Karpas-422 (cell line): ENCODE results near the gene HIBADH. TPM values are rescaled to one million over a fixed set of nuclear protein-coding genes. Genes with fewer than 3 reads are reported as not detected.
"Not testable (repeated sequence)": the region's sequence is repeated elsewhere in the genome, so short reads cannot be mapped to it uniquely, and the experiment has no call there.

Source experiments
- DNase-seq: peaks from one replicate; pipeline ENCODE4 v3.0.0-alpha.2; 2015
- H2AFZ ChIP-seq: fragments of 200-600 bp; sonication (generic); 2 replicates; pipeline ENCODE4 v1.6.1; 2014; ENCODE audit warnings: antibody characterized with exemption, low read length, mixed read lengths
- H3K27ac ChIP-seq: fragments of 200-600 bp; sonication (generic); 2 replicates; pipeline ENCODE4 v1.5.1; 2014; ENCODE audit warnings: mild to moderate bottlenecking, low read length, moderate library complexity
- H3K27me3 ChIP-seq: fragments of 200-600 bp; sonication (generic); 2 replicates; pipeline ENCODE4 v1.6.1; 2014; ENCODE audit warnings: low read length, mixed read lengths
- H3K36me3 ChIP-seq: fragments of 200-600 bp; sonication (generic); 2 replicates; pipeline ENCODE4 v1.6.1; 2014; ENCODE audit warnings: low read length, mixed read lengths; ENCODE audit not compliant: insufficient read depth
- H3K4me1 ChIP-seq: fragments of 200-600 bp; sonication (generic); 2 replicates; pipeline ENCODE4 v1.6.1; 2014; ENCODE audit warnings: mild to moderate bottlenecking, low read length, mixed read lengths
- H3K4me2 ChIP-seq: fragments of 200-600 bp; sonication (generic); 2 replicates; pipeline ENCODE4 v1.6.1; 2014; ENCODE audit warnings: low read length, low read depth, mild to moderate bottlenecking; ENCODE audit not compliant: poor library complexity, severe bottlenecking
- H3K4me3 ChIP-seq: fragments of 200-600 bp; sonication (generic); 2 replicates; pipeline ENCODE4 v1.5.1; 2014; ENCODE audit warnings: mild to moderate bottlenecking, antibody characterized with exemption, low read length, mixed read lengths
- H3K79me2 ChIP-seq: fragments of 200-600 bp; sonication (generic); 2 replicates; pipeline ENCODE4 v1.6.1; 2014; ENCODE audit warnings: mild to moderate bottlenecking, low read length, mixed read lengths
- H3K9ac ChIP-seq: fragments of 200-600 bp; sonication (generic); 2 replicates; pipeline ENCODE4 v1.6.0; 2014; ENCODE audit warnings: low read length
- H3K9me2 ChIP-seq: fragments of 200-600 bp; sonication (generic), shearing (Covaris generic); replicated peaks from 2 replicates; pipeline ENCODE4 v1.6.0; 2014; ENCODE audit warnings: mild to moderate bottlenecking, low read length, moderate library complexity; ENCODE audit not compliant: insufficient read depth
- H3K9me3 ChIP-seq: fragments of 300-700, 200-600 bp; sonication (generic); 2 replicates; pipeline ENCODE4 v1.6.1; 2014; ENCODE audit warnings: low read length, mixed read lengths
- H4K20me1 ChIP-seq: fragments of 200-600 bp; sonication (generic); 2 replicates; pipeline ENCODE4 v1.6.1; 2014; ENCODE audit warnings: mild to moderate bottlenecking, antibody characterized with exemption, low read length, low read depth; ENCODE audit not compliant: insufficient read depth
- total RNA-seq: library from RNA; depleted of rRNA; stranded (reverse); fragments of >200 nt; shearing (Covaris generic); gene quantifications from 2 replicates; pipeline ENCODE4 v1.2.3, GENCODE V29; 2014; ENCODE audit warnings: low replicate concordance

HIBADH gene
- total RNA-seq, 1 experiment from 2014 or later, result 30.1 TPM

DNA sequence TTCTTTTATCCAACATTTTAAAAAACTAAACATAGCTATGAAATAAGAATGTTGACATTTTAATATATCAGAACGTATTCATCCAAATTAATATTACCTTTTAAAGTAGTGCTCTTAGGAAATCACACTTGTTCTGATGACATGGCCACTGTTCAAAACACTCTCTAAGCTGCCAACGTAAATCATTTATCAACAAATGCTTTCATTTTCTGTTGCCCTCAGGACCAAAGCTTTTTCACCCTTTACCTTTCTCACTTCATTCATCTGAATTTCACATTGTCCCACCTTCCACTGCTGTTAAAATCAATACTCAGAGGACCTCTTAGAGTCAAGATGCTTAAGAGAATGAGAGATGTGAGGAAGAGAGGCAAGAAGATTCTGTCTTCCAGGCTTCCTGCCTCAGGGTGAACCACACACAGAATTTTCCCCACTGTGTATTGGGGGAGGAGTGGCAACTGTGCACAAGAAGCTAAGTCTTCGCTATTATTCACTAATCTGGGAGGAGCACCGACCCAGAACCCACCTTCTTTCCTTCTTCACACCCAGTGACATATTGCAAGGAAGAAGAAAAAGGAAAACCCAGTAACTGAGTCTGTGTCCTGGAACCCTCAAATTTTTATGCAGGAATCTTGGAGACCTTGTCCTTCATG, 21.0 kb downstream of the HIBADH start:
- no peak for DNase-seq
- no peaks in the 10 kb centered on the region for H3K4me1 ChIP-seq

DNA sequence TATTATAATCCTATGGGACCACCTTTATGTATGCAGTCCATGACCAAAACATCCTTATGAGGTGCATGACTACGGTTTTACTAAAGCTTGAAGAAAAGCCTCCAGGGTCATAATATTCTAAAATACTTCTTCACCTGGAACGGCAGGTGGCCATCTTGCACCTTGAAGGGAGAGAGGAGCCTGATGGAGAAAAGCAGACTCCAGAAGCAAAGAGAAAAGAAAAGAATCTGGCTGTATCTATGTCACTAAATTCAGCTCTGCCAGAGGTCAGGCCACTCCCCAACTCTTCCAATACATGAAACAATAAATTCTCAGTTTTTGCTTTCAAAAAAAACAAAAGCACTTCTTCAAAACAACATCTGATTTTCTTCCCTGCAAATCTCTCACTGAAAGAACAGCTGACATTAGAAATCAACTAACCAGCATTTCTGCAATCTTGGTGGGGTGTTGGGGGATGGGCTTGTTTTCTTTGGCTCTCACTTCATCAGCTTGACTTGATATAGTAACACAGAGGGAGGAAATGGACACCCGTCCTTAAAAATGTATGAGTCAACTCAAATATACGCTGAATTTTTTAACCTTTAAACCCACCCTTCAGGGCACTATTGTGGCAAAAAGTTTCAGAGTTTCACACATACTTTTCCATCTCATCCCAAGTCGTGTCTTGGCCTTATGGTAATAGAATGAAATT, 21.7 kb downstream of the HIBADH start:
- no peak overlapping the region for H2AFZ ChIP-seq
- no peaks in the 10 kb centered on the region for H4K20me1 ChIP-seq
- no peaks in the 10 kb centered on the region for H3K9me2 ChIP-seq
- H3K27ac ChIP-seq, result no peak overlapping the region
- no peaks in the 10 kb centered on the region for H3K9me3 ChIP-seq
- H3K4me2 ChIP-seq, result no peak overlapping the region
- H3K27me3 ChIP-seq, result no peaks in the 10 kb centered on the region
- no peaks in the 10 kb centered on the region for H3K36me3 ChIP-seq
- DNase-seq, result no peak
- no peak overlapping the region for H3K9ac ChIP-seq
- H3K4me3 ChIP-seq, result no peak overlapping the region
- no peaks in the 10 kb centered on the region for H3K4me1 ChIP-seq
- no peaks in the 10 kb centered on the region for H3K79me2 ChIP-seq

More for the DNA sequence above, 21.0 kb downstream of the HIBADH start:
- Histone ChIP-seq H3K4me3 (no peak overlapping the region), H3K27ac (no peak overlapping the region), H3K9ac (no peak overlapping the region), H3K79me2 (no peaks in the 10 kb centered on the region), H3K9me3 (no peaks in the 10 kb centered on the region), H3K9me2 (no peaks in the 10 kb centered on the region), H4K20me1 (no peaks in the 10 kb centered on the region), H2AFZ (no peak overlapping the region), H3K27me3 (no peaks in the 10 kb centered on the region), H3K36me3 (no peaks in the 10 kb centered on the region), H3K4me2 (no peak overlapping the region)

DNA sequence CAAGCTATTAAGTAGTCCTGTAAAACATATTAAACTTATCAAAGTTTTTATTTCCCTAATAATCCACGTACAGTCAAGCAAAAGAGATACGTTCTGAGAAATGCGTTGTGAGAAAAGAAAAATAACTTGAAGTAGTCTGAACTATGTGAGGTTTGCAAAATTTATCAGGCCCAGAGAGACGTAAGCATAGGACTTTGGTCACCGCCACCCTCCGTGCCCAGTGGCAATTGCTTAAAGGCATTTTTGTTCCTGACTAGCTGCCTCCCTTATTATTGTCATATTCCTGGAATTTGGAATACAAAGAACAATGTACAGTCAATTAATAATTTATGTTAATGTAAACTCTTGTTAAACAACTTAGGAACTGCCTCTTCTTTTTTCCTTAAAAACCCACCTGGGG, 22.8 kb downstream of the HIBADH start:
- H3K27ac ChIP-seq, result no peak overlapping the region

DNA sequence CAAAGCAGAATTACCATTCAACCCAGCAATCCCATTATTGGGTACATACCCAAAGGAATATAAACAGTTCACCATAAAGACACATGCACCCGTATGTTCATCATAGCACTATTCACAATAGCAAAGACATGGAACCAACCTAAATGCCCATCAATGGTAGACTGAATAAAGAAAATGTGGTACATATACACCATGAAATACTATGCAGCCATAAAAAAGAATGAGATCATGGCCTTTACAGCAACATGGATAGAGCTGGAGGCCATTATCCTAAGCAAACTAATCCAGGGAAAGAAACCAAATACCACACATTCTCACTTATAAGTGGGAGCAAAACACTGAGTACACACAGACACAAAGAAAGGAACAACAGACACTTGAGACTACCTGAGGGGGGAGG, 23.6 kb downstream of the HIBADH start:
- DNase-seq, H3K4me2 ChIP-seq, H3K9me2 ChIP-seq, H2AFZ ChIP-seq, H3K27ac ChIP-seq, H3K27me3 ChIP-seq, H4K20me1 ChIP-seq, H3K9ac ChIP-seq, H3K79me2 ChIP-seq, H3K4me3 ChIP-seq, H3K36me3 ChIP-seq, H3K9me3 ChIP-seq, H3K4me1 ChIP-seq: not testable (repeated sequence)

More for the DNA sequence above, 22.8 kb downstream of the HIBADH start:
- Histone ChIP-seq H4K20me1 (no peaks in the 10 kb centered on the region), H3K79me2 (no peaks in the 10 kb centered on the region), H3K4me1 (no peaks in the 10 kb centered on the region), H3K9ac (no peak overlapping the region), H3K4me3 (no peak overlapping the region), H3K36me3 (no peaks in the 10 kb centered on the region), H3K9me2 (no peaks in the 10 kb centered on the region), H3K27me3 (no peaks in the 10 kb centered on the region), H3K4me2 (no peak overlapping the region), H3K9me3 (no peaks in the 10 kb centered on the region), H2AFZ (no peak overlapping the region)
- DNase-seq, result no peak

DNA sequence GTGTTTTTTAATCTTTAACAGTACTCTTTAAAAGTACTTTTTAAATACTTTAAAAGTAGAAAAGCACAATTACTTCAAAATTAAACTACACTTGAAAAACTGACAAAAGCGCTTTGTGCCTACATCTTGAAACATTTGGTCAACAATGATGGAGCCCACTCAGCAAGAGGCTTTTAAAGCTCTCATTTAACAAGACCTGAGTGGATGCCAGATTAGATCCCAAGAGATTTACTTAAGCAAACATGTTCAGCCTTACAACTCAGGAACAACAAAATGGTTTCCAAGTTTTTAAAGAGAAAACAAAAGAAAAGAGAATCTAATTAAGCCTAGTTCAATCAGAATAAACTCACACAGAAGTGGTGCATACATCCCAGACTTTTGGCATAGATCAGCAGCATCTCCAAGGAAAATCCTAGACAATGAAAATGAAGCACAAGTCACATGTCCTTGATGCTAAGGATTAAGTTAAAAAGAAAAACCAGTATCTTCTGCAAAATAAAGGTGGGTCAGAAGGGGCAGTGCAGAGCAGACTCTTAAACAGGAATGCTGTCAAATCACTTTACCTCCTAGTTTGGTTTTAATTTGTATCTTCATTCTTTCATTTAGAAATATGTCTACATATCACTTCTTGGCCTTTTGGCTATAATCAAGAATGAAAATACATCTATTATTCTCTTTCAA, 26.2 kb downstream of the HIBADH start:
- Histone ChIP-seq H3K27ac (no peak overlapping the region), H3K4me2 (no peak overlapping the region), H2AFZ (no peak overlapping the region), H3K79me2 (no peaks in the 10 kb centered on the region), H3K36me3 (no peaks in the 10 kb centered on the region), H3K27me3 (no peaks in the 10 kb centered on the region), H3K4me1 (no peaks in the 10 kb centered on the region), H4K20me1 (no peaks in the 10 kb centered on the region), H3K9me2 (no peaks in the 10 kb centered on the region), H3K9me3 (no peaks in the 10 kb centered on the region), H3K4me3 (no peak overlapping the region), H3K9ac (no peak overlapping the region)
- DNase-seq, result no peak

DNA sequence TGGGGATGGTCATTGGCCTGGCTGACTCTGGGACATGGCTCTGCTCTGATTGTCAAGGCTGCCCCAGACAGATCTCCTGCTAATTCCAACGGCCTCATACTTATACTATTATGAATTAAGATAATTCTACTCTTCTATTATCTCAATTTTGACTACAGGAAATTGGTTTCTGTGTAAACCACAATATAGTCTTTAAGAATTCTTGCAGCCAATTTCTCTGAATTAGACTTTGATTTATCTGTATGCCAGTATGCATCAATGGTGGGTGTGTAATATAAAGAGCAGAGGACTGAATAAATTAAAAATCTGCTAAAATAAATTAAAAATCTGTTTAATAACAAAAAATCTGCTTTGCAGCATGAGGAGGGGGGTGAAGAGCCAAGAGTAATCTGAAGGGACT, 27.0 kb downstream of the HIBADH start:
- no peak for DNase-seq

DNA sequence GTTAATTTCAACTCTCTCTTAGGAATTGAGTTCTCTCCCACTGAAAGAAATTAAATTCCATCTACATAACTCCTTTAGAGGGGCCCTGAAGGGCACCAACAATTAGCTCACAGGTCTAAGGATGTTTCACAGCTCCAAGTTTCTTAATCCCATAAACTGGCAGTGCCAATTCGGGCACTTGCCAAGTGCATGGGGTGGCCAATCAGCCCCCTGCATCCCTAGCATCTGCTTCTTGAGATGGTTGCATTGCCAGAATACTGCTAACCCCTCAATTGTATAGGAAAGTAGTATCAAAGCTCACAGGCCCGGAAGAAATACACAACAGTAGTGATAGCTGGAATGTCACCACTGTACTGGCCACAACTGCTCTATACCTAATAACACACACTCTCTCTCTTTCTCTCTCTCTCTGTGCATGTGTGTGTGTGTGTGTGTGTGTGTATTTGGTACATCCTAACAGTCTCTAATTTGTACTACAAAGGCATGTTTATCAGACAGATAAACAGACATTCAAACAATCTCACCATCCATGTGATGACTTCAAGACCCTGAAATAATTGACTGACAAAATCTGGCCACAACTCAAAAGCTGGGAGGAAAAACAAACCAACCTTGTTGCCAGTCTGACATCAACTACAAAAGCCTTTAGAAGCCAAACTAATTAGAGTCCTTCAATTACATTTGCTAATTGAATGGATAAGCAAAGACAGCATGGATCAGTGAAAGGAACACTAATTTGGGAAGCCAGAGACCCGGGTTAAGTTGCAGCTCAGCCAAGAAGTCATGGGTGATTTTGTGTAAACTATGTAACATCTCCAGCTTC, 27.8 kb downstream of the HIBADH start:
- no peaks in the 10 kb centered on the region for H3K79me2 ChIP-seq
- no peaks in the 10 kb centered on the region for H3K9me2 ChIP-seq
- H3K4me1 ChIP-seq, result no peaks in the 10 kb centered on the region
- H3K4me3 ChIP-seq, result no peak overlapping the region
- DNase-seq, result no peak
- H3K9me3 ChIP-seq, result no peaks in the 10 kb centered on the region
- no peak overlapping the region for H3K27ac ChIP-seq
- no peaks in the 10 kb centered on the region for H3K36me3 ChIP-seq
- H2AFZ ChIP-seq, result no peak overlapping the region
- no peaks in the 10 kb centered on the region for H3K27me3 ChIP-seq
- H3K4me2 ChIP-seq, result no peak overlapping the region
- no peak overlapping the region for H3K9ac ChIP-seq
- no peaks in the 10 kb centered on the region for H4K20me1 ChIP-seq

More for the DNA sequence above, 27.0 kb downstream of the HIBADH start:
- Histone ChIP-seq H4K20me1 (no peaks in the 10 kb centered on the region), H3K9me2 (no peaks in the 10 kb centered on the region), H3K79me2 (no peaks in the 10 kb centered on the region), H3K4me2 (no peak overlapping the region), H3K27me3 (no peaks in the 10 kb centered on the region), H3K27ac (no peak overlapping the region), H3K9me3 (no peaks in the 10 kb centered on the region), H3K4me3 (no peak overlapping the region), H3K9ac (no peak overlapping the region), H3K4me1 (no peaks in the 10 kb centered on the region), H3K36me3 (no peaks in the 10 kb centered on the region), H2AFZ (no peak overlapping the region)

DNA sequence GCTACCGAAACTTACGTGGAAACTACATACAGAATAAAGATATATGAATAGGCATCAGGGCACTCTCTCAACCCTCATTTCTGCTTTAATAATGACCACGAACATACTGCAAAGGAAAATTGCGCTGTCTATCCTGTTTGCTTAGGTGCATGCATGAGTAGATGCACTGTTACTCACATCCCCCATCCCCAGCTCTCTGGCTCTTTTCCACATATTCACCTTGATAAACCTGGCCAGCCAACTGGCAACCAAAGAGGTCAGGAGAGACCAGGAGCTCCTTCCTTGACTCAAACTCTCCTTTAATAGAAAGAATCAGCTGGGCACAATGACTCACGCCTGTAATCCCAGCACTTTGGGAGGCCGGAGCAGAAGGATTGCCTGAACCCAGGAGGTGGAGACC, 29.6 kb downstream of the HIBADH start:
- Histone ChIP-seq H3K9ac (no peak overlapping the region), H3K36me3 (no peaks in the 10 kb centered on the region), H3K4me3 (no peak overlapping the region), H4K20me1 (no peaks in the 10 kb centered on the region), H3K79me2 (no peaks in the 10 kb centered on the region), H3K9me2 (no peaks in the 10 kb centered on the region), H3K9me3 (no peaks in the 10 kb centered on the region), H3K27ac (no peak overlapping the region), H2AFZ (no peak overlapping the region), H3K27me3 (no peaks in the 10 kb centered on the region), H3K4me1 (no peaks in the 10 kb centered on the region), H3K4me2 (no peak overlapping the region)
- no peak for DNase-seq
